Measurements from ENCODE around the gene FATE1. TPM values are rescaled to one million over a fixed set of nuclear protein-coding genes. Genes with fewer than 3 reads are reported as not detected.

FATE1 gene
- total and polyA plus RNA-seq, 2 of the 13 experiments (the other 11 are each of a cell fraction or from before 2014, with no cell fraction given), result not detected

GRCh38 chrX:151724563-151725337 is 8.9 kb downstream of the FATE1 start:
- Histone ChIP-seq H3K4me2 (ENCODE audit: low read depth, low read length) (no peak overlapping the region), H3K9ac (ENCODE audit: insufficient read depth, low read depth, low read length) (no peak overlapping the region), H2AFZ (ENCODE audit: low read length) (no peak overlapping the region), H4K20me1 (ENCODE audit: insufficient read depth, low read length) (no peaks in the 10 kb centered on the region), H3K27ac (ENCODE audit: extremely low read length, insufficient read depth, low read length) (no peak overlapping the region), H3K4me3 (replicated peaks in 1 of 3; ENCODE audit: insufficient read depth in 1 of 3, low read depth in 2 of 3, low read length in 3 of 3) (no peak overlapping the region), H3K36me3 (replicated peaks in 1 of 2; ENCODE audit: control insufficient read depth in 1 of 2, insufficient read depth in 2 of 2, low read length in 2 of 2) (no peaks in the 10 kb centered on the region), H3K9me3 (ENCODE audit: low read length) (no peaks in the 10 kb centered on the region), H3K4me1 (ENCODE audit: insufficient read depth, low read length) (no peaks in the 10 kb centered on the region), H3K79me2 (ENCODE audit: insufficient read depth, low read length) (no peaks in the 10 kb centered on the region), H3K27me3 (ENCODE audit: control insufficient read depth in 1 of 2, insufficient read depth in 2 of 2, low read length in 2 of 2) (no peaks in the 10 kb centered on the region)
- DNase-seq (ENCODE audit: low spot score) (no peak), FAIRE-seq (no peak), ATAC-seq (no peak)
- POLR2A ChIA-PET, result no interaction called here
- intact Hi-C loops (cut with micrococcal nuclease; ENCODE audit: unreplicated experiment), result no loop called here
- 0% methylated on average over 1 of the region's 7 CpGs for WGBS (ENCODE audit: low lambda C conversion rate)
- in situ Hi-C loops (cut with HindIII; ENCODE audit: extremely low pct_ligation_motif_present, low pct_unique_long_range_greater_than_20kb), result loop anchor here (25.0 kb wide), 1 partner anchor 1088 kb away; no protein-coding TSS in a partner anchor
- CTCF ChIA-PET (ENCODE audit: low intra/inter-chr PET ratio, low total read pairs), result no interaction called here
- no TSS peak for BruUV-seq (replicated peaks)
- TF ChIP-seq PRDM4 (CRISPR knock-in tag; IDR thresholded peaks at IDR 0.05; ENCODE audit: borderline replicate concordance) (no peak), HNRNPLL (IDR thresholded peaks at IDR 0.05; ENCODE audit: low read depth, low read length, poor library complexity, severe bottlenecking) (no peak), SRY (CRISPR knock-in tag; IDR thresholded peaks at IDR 0.05) (no peak), ZNF260 (CRISPR knock-in tag; IDR thresholded peaks at IDR 0.05; ENCODE audit: borderline replicate concordance, low read depth) (no peak), ZNF510 (CRISPR knock-in tag; IDR thresholded peaks at IDR 0.05; ENCODE audit: low read depth) (no peak), CEBPG (CRISPR knock-in tag; IDR thresholded peaks at IDR 0.05) (no peak), HNRNPH1 (optimal IDR thresholded peaks at IDR 0.05; ENCODE audit: low read depth, low read length) (no peak), ZNF549 (CRISPR knock-in tag; IDR thresholded peaks at IDR 0.05) (no peak), DMAP1 (CRISPR knock-in tag; IDR thresholded peaks at IDR 0.05) (no peak), ZNF580 (CRISPR knock-in tag; IDR thresholded peaks at IDR 0.05; ENCODE audit: borderline replicate concordance, low read depth) (no peak), ZNF781 (CRISPR knock-in tag; IDR thresholded peaks at IDR 0.05; ENCODE audit: borderline replicate concordance, not compliant biosample characterization) (no peak), SP140L (CRISPR knock-in tag; IDR thresholded peaks at IDR 0.05; ENCODE audit: borderline replicate concordance) (no peak), KMT2A (CRISPR knock-in tag; IDR thresholded peaks at IDR 0.05) (no peak), ZBTB43 (CRISPR knock-in tag; conservative IDR thresholded peaks at IDR 0.05) (no peak), ZNF800 (CRISPR knock-in tag; IDR thresholded peaks at IDR 0.05) (no peak), ZKSCAN5 (CRISPR knock-in tag; IDR thresholded peaks at IDR 0.05) (no peak)
